Femur (tissue), 1 donor: ENCODE measurements around the gene TMEM150A.
A peak's percentile ranks its signal among the peaks of the same experiment; 100 is the strongest.
"Not testable (repeated sequence)": the region's sequence is repeated elsewhere in the genome, so short reads cannot be mapped to it uniquely, and the experiment has no call there.

ENCODE experiments used
- DNase-seq: peaks from one replicate; pipeline ENCODE4 v3.0.0-alpha.2; 2017

TMEM150A gene

DNA sequence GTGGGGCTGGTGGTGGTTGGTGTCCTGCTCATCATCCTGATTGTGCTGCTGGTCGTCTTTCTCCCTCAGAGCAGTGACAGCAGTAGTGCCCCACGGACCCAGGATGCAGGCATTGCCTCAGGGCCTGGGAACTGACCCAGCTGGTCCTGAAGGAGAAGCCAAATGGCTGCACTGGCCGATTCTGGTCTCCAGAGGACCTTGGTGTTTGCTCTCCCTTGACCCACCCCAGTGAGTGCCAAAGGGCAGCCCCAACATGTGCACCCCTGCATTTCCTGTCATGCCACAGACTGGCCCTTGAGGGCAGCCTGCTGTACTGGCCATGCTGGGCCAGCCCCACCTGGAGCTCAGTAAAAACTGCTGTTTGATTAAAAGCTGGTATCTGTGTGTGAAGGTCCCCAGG is 9.5 kb downstream of the TMEM150A start:
- no peak for DNase-seq

- DNase-seq = not testable (repeated sequence)
Observed at GRCh38 chr2:85592299-85592698, 10.2 kb downstream of the TMEM150A start.

DNA sequence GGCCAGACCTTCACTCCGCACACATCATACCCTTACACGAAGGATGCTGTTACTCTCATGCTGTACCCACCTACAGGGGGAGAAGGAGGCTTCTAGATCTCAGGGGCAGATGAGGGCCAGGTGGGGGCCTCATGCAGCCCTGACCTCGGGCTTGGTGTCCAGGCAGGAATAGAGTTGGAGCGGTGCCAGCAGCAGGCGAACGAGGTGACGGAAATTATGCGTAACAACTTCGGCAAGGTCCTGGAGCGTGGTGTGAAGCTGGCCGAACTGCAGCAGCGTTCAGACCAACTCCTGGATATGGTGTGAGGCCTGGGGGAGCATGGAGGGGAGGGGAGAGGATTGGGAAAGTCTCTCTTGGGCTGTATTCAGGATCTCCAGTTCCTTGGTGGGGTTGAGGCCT is 10.9 kb downstream of the TMEM150A start:
- DNase-seq = no peak

DNA sequence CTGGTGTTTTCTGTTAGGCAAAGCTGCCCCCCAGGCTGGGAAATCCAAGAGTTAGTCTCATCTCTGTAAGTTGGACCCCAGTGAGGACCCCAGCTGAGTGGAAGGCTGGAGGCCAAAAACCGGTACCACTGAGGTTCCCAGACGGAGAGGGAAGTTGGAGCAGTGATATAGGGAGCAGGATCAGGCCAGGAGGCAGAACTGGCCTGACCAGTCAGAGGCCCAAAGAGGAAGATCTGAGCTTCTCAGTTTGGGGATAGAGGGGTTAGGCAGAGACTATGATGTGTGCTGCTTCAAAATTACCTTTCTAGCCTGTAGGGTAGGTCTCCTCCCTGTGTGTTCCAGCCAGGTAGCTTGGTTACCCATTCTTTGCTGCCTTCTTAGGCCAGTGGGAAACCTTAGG is 11.5 kb downstream of the TMEM150A start:
- no peak for DNase-seq

DNA sequence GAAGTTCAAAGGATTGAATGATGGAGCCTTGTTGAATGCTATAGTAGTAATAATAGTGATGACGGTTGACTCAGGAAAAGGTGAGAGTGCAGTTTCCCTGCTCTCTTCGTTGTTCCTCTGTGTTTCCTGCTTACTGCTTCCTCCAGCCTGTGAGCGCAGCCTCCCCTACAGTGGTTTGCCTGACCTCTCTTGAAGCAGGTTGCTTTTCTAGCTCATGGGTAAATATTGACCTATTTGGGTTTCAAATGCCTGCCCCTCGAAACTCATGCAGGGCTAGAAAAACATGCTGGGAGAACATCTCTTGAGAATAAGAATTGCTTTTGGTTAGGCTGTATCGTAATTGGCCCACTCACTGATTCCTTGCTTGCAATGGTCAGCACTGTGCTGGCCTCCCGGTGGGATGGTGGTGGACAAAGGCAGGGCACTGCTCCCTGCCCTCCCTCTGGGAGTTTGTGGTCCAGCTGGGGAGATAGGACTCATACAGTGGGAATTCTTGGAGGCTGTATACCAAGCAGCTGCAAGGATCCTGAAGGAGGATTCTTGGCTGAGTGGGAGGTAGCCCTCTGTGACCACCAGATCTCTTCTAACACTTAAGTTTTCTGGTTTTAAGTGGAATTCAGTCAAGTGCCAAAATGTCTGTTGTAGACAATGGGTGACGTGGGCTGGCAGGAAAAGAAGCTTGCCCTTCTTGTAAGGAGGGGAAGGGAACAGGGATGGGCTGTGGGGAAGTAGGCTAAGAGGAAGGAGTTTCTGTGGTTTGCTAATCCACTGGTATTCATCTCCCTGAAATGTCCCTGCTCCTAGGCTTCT is 12.3 kb downstream of the TMEM150A start:
- no peak for DNase-seq

- no peak for DNase-seq
Observed at GRCh38 chr2:85589181-85589580, 13.3 kb downstream of the TMEM150A start.

- no peak for DNase-seq
Observed at GRCh38 chr2:85588645-85589044, 13.9 kb downstream of the TMEM150A start.

DNA sequence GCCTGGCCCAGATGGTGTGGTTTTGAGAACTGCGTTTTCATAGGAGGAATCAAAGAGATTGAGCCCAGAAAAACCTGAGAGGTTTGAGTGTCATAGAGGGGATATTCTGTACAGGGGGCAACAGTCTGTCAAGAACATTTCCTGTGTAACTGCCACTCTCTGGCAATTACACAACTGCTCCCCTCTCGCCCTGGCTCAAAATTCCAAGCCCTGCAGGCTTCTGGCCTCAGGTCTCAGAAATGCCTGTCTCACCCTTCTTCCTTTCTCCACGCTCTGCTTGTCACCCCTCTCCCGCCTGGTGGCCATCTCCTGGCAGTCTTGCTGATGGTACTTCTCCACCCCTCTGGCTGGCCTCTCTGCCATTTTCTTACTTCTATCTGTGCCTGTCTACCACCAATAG is 14.3 kb downstream of the TMEM150A start:
- DNase-seq = no peak

DNA sequence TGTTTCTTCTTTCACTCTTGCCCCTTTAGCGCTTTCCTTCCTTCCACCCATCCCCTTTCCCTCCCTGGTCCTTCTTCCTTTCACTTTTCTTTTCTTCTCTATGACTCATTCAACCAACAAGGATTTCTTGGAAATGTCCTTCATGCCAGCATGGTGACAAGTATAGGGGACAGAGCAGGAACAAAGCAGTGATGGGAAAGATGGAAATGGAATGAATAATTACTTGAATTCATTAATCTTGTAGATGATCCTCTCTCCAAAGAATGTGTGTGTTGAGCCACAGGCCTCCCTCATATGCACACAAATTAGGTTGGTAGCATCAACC is 16.8 kb downstream of the TMEM150A start:
- DNase-seq = no peak

DNA sequence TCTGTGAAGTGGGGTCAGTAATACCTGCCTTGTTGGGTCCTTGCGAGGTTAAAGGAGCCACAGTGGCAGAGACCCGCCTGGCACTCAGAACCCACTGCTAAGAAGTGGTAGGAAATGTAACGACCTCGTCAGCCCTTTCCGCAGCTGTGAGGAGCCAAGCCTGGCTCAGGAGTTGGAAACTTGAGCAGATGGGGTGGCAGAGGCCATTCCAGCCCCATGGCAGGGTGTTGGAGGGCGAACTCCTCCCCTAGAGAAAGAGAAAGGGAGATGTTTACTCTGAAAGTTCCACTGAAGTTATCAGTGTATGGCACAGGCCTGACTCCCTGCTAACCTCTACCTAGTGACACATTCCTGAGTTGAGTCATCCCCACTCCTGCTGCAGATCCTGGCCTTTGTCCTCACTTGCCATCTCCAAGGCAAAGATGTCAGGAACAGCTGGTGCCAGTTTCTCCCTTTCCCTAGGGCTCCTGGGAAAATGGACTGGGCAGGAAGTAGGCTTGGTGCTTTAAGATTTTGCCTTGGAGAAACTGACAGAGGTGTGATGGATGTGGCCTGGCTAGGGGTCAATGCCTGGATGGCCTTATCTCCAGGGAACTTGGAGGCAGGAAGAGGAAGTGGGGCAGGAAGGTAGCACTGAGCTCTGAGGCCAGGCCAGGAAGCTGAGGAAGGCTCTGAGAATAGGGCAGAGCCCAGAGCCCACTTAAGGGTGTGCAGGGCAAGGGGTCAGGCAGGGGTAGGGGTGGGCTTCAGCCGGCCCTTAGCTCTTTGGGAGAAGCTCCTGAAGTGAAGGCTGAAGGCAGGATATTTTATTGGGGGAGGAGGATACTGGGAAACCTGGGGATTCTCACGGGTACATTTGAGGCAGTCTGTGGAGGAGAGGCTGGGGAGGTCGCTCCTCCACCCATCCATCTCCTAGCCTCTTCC is 17.4 kb downstream of the TMEM150A start:
- peak; percentile 57 for DNase-seq

- DNase-seq = peak; percentile 66
Observed at GRCh38 chr2:85584354-85584856, 18.1 kb downstream of the TMEM150A start, which contains the start of gene VAMP5. Gene VAMP5, plus strand, starts transcription at chr2:85584431. Its CDS starts 60 bp downstream, at chr2:85584491.

GRCh38 chr2:85583667-85584353 is 18.7 kb downstream of the TMEM150A start:
- DNase-seq = no peak

DNA sequence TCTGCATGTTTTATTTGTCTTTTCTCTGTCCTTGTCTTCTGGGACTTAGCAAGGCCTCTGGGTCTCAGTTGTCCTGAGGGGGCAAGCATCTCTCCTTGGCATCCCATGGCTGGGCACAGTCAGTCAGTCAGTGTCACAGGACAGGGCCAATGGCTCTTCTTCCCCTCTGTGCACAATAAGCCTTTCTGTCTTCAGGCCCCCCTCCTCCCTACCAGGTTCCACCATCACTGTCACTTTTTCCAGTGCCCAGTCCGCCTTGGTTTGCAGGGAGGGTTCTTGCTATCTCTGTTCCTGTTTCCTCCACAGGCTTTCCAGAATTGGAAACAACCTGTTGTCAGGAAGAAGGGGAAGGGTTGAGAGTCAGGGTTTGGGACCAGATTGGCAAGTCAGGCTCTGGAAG is 20.0 kb downstream of the TMEM150A start:
- no peak for DNase-seq

DNA sequence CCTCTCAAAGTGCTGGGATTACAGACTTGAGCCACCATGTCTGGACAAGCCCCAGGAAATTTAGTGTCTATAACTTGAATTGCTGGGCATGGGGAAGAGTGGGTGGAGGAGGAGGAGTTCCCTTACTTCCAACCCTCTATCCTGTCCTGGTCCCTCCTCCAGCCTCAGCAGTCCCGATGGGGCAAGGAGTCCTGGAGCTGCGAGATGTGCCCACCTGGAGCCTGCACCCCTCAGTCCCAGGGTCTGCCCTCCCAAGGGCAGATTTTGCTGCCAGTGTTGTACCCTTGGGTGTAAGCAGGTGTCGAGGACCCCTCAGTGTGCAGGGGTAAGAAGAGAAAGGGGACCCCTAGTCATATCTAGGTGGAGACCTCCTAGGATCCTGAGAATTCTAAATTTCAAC is 22.3 kb downstream of the TMEM150A start:
- no peak for DNase-seq

DNA sequence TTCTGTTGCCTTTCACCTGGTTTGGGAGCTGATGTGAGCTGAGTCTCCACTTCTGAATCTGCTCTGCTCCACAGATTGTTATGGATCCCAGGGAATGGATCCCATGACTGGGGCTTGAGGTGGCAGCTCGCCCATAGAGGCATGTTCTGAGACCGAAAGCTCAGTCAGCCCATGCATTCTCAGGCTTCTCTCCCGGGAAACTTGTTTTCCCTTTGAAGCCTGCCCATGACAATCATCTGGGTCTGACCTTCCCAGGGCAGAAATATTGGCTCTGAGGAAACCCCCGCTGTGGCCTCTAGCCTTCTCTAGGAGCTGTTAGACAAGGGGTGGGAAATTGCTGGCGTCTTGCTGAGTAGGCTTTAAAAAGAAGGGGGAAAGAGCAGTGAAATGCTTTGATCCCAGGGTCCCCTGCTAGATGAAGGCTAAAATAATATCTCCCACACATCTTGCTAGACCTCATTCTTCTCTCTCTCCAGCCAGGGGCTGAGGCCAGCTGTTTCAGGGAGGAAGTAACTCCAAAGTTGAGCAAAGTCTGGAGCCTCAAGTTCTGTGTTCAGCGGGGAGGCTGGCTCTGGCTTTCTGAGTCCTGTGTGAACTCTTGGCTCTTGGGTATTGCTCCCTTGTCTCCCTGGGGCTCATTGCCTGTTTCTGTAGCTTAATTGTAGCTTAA is 23.1 kb downstream of the TMEM150A start:
- DNase-seq = no peak

- DNase-seq = no peak
Observed at GRCh38 chr2:85578243-85579180, 24.0 kb downstream of the TMEM150A start.

- no peak for DNase-seq
Observed at GRCh38 chr2:85577386-85578242, 24.9 kb downstream of the TMEM150A start, which contains the start of gene VAMP8. Gene VAMP8, plus strand, starts transcription at chr2:85577586. Its CDS starts 61 bp downstream, at chr2:85577647.

DNA sequence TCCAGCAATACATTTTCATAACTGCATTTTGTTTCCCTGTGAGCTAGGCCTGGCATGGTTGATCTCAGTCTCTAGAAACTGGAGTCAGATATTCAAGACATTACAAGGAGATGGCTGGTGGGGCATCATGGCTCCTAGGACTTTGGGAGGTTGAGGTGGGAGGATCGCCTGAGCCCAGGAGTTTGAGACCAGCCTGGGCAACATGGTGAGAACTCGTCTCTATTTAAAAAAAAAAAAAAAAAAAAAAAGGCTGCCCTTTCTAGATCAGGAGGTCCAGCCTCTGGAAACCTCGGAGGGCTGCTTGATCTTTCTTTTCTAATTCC is 25.5 kb downstream of the TMEM150A start:
- DNase-seq = no peak

- DNase-seq = no peak
Observed at GRCh38 chr2:85575739-85576138, 26.8 kb downstream of the TMEM150A start.

GRCh38 chr2:85566265-85566664 is 36.2 kb downstream of the TMEM150A start:
- no peak for DNase-seq
